HG03280 (cell line): ENCODE measurements around the gene ASAP3.

ENCODE experiments used
- ATAC-seq: cut with Tn5 transposase; IDR thresholded peaks from one replicate; pipeline ENCODE4 v1.9.1; 2021; ENCODE audit warnings: mild to moderate bottlenecking, moderate library complexity; ENCODE audit not compliant: unreplicated experiment

The ASAP3 gene

DNA sequence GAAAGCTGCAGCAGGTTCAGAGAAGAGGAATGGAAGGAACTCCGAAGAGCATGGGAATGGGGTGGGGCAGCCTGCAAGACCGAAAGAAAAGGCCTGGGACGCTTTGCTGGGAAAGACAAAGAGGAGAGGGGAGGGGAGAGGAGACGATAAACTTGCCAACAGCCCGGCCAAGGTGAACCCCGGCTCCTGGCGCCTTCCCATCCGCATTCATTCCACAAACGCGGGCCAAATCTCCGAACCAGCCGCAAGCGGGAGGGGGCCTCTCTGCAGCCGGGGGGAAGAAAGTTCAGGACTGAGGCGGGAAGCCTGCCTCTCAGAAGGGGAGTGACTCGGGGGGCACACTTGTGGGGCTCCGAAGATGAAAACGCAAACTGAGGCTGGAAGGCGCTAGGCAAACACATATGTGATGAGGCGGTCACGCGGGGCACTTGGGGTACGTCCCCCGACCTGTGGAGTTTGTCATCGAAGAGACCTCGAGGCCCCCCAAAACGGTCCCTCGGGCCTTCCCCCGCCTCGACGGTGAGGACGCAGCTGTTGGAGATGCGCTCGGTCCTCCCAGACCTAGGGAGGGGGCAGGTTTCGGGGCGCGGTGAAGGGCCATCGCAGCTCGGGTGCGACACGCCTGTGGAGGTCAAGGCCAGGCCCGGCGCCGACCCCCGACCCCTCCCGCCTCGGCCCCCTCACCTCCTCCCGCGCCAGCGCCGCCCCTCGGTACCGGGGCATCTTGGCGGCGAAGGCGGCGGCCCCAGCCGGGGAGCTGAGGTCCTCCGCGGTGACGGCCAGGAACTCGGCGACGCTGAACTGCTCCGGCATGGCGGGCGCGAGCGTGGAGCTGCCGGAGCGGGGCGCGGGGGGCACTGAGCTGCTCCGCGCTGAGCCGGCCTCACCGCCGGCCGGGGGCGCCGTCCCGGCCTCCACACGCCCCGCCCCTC lies at the start of gene ASAP3:
ASAP3 (minus strand) TSS at position 859 of the 932 bp plus-strand sequence; CDS start at position 813, 46 bp downstream.
- ATAC-seq: no peak

DNA sequence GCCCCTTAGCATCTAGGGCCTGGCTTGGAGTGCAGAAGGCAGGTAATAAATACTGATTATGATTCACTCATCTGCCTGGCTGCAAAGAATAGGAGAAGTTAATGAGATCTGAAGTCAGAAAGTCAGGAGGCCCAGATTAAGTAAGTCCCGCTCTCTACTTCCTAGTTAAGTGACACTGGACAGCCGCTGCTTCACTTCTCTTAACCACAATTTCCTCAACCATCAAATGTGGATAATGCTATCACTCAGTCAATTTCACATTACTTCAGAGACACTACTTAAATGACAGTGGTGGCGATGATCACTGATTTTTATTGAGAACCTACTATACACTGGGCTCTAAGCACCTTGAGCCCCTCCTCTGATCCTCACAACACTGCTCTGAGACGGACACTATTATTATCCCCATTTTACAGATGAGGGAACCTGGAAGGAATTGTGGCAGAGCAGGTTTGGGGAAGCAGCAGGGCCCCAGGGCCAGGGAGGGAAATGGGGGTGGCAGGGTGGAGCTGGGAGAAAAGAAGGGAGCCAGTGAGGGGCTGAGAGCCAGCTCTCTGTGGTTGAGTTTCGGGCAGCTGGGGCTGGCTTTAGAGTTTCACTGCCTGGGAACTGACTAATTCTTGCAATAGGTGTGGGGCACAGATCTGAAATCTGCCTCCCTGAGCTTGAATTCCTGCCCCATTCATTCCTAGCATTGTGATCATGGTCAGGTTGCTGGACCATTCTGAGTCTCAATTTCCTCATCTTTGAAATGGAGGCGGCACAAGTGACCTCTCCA lies 49.5 kb upstream of the ASAP3 start:
- no peak for ATAC-seq

DNA sequence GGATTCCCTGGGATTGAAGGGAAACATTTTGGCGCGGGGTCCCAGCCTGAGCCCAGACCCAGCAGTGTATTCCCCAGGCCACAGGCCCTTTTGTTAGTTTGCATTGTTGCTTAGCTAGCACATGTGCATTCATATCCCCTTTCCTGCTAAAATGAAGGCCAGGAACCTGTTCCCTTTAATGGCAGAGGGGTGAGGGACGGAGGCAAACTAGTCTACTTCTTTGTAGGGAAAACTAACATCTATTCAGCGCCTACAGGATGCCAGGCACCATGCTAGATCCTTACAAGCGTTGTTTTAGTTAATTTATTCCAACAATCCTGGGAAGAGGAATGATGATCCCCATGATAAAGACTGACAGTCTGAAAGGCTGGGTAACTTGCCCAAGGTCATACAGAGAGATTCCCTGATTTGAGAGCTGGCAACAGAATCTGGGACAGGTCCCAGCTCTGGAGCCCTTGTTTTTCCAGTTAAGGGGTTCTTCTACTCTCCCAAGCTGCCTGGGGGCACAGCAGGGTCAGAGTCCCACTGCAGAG lies 47.6 kb upstream of the ASAP3 start:
- ATAC-seq: no peak

DNA sequence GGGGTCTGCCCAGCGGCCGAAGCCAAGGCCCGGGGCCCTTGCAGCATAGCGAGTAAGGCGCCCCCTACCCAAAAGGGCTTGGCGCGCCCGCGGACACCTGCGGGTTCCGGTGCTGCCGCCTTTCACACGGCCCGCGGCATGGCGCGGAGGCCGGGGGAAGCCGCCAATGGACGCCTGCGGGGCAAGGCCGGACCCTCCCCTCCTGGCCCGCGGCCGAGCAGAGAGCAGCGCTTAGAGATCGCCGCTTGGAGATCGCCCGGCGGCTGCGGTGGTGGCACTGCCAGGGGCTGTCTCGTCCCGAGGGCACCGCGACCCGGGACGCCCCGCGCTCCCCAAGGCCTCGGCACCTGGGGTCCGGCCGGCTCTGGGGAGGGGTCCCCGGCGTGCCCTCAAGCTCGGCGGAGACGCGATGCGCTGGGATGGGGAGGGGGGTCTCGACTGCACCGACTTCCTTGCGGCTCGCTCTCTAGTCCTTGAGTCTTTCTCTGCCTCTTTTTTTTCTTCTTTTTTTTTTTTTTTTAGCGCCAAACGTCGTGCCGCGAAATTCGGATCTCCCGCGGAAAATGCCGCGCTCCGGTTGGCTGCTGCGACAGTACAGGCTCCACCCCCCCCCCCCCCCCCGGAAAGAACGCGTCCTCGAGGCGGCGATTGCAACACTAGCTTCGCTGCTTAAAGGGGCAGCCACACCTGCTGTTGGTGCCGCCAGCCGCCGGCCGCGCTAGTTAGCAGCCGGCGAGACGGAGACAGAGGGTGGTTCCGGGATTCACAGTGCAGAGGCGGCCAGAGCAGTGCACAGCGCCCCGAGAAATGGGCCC lies 47.0 kb upstream of the ASAP3 start, which contains the start of gene E2F2:
E2F2 (minus strand) TSS at position 487 of the 815 bp plus-strand sequence; CDS start at position 47, 440 bp downstream.
- peak; percentile 53 for ATAC-seq

DNA sequence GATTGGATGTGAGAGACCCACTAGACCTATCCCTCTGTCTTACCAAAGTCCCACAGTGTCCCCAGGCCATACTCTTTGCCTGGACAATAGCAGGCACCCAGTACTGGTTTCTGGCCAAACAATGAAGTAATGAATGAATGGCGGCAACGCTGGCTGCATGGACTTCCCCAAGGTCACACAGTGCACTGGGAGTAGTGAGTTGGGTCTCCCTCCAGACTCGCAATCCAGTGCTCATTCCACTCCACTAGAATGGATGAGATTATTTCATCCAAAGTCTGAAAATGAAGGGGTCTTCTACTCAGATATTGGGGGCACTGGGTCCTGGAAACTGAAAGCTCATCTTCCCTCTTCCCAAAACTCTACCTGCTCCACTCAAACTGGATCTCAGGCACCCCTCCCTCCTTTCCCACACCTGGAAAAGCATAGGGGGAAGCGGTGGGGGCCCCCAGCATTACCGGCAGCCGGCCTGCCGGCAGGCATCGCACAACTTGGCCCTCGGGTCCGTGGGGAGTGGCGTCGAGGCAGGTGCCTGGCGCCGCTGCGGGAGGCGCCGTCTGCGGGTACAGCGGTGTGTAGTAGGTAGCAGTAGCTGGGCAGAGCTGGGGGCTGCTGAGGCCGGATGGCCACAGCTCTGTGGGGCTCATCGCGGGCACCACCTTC lies 46.2 kb upstream of the ASAP3 start:
- no peak for ATAC-seq

DNA sequence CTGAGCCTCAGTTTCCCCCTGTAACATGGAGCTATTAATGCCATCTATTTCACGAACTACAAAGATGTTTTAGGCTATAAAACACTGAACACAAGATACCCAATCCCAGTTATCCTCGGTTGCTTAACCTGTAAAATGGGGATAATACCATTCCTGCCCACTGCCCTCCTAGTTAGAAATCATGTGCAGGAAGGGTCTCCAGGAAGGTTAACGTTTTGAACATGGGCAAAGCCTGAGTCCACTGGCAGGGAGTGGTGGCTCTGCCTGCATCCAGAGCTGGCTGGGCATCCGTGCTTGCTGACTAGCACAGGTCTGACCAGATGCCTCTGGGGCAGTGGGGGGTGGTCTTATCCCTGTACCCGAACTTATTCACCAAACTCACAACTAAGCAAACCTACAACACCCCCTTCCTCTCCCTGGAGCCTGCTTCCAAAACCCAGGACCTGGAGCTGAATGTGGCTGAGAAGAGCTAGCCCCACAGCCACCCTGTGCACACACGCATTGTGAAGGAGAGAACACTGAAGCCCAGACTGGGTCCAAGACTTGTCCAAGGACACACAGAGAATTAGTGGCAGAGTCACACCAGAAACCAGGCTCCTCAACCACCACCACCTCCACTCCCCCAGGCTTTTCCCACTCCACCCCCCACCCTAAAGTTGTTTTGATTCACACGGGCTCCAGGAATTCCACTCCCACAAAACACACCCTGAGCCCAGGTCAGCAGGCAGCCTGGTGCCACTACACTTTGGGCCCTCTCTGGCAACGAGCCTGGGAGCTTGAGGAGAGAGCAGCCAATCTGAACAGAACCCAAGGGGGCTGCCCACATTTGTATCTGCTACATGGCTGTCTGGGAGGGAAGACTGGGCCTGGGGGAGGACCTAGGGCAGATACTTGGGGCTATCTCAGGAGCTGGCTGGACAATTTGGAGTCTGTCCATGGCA lies 45.4 kb upstream of the ASAP3 start:
- ATAC-seq: no peak

DNA sequence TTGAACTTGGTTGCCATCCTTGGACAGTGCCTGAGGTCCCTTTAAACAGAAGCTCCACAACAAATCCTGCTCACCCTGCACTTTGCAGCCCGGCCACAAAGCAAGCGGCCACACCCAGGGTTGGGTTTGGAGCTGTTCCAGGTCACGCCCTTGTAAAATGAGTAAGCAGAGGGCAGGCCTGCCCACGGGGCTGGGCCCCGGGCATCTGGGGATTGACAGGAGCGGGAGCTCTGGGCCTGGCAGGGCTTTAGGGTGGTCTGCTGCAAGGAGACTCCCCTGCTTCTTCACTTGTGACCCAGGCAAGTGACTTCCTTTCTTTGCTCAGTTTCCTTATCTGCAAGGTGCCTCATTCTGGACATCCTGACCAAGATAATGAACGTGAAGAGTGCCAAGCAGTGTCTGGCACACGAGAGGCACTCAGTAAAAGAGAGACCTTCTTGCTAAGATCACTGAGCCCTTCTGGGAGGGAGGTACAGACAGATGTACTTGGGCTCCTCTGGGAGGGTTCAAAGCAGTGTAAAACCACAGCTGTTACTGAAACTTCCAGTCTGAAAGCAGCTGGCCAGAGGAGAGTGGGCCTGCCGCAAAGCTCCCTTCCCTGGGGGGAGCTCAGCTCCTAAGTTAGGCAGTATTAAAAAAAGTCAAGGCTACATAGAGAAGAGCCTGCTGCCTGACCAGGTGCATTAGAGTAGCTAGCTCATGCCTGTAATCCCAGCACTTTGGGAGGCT lies 44.4 kb upstream of the ASAP3 start:
- no peak for ATAC-seq

DNA sequence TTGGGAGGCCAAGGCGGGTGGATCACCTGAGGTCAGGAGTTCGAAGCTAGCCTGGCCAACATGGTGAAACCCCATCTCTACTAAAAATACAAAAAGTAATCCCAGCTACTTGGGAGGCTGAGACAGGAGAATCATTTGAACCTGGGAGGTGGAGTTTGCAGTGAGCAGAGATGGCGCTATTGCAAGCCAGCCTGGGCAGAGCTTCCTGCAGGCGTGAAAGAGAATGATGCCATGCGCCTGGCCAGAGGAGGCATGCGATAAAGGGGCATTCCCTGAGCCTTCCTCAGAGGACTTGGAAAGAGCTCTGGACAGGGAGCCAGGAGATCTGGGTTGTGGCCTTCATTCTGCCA lies 43.9 kb upstream of the ASAP3 start:
- ATAC-seq: no peak

DNA sequence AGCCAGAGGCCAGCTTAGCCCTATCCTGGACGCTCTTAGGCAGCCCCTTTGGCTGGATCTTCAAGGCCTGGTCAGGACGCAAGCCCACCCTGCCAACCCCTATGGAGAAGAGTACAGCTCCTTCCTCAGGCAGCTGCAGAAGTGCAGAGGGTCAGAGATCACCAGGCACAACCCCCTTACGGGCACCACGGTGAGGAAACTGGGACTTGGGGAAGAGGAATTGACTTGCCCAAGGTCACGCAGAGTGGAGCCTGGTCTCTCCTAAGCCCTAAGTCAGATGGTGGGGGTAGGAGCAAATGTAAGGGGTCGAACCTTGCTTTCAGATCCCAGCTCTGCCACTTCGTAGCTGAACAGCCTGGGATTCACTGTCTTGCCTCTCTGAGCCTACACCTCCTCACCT lies 43.4 kb upstream of the ASAP3 start:
- ATAC-seq: no peak

DNA sequence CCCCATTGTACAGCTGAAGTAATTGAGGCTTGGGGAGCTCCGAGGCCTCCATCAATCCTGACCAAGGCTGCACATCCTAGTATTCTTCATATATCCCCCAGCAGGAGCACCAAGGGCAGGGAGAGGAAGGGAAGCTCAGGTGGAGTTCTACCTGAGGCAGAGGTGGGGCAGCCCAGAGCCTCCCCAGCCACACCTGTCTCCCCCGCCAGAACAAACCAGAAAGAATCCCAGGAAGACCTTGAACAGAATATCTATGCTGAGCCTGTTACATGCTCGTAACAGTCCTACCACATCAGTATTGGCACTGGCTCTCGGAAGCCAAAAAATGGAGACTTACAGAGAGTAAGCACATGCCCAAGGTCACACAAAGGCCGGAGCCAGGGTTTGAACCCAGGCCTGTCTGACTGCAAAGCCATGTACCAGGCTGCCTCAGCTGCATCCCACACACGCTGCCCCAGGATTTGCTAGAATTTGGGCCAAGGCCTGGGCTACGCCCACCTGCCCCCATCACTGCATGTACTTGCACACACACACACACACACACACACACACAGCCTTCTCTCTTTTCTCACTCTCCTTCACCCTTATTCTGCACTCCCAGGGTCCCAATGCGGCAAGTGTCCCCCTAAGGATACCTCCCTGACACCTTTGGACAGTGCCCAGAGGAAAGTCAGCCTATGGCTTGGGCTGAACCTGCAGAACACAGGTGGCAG lies 42.5 kb upstream of the ASAP3 start:
- ATAC-seq: no peak

DNA sequence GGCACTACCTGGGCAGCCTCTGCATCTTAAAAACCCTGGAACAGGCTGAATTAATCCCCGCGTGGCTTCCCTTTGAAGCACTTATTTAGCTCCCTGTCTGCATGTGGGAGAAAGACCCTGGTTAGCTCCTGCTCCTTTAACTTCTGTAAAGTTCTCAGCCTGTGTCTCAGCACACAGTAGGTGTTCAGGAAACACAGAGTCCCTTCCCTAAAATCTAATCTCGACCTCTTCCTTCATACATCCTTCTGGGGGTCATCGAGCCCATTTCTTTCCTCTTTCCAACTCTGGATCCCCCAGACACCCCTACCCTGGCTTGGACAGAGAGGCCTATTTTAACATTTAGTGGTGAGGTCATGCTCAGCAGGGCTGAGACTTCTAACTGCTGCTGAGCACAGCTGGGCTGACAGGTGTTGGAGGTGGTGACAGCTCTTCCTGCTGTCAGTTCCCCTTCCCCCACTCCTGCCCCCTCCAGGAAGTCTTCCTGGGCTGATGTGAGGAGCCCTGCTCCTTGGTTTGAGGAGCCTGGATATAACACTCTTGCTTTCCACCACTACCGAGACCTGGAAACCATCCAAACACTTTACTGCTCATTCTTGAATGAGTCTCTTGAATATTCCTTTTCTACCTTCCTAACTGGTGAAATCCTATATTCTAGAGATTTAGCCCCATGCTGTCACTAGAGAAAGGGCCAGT lies 41.7 kb upstream of the ASAP3 start:
- ATAC-seq: no peak

DNA sequence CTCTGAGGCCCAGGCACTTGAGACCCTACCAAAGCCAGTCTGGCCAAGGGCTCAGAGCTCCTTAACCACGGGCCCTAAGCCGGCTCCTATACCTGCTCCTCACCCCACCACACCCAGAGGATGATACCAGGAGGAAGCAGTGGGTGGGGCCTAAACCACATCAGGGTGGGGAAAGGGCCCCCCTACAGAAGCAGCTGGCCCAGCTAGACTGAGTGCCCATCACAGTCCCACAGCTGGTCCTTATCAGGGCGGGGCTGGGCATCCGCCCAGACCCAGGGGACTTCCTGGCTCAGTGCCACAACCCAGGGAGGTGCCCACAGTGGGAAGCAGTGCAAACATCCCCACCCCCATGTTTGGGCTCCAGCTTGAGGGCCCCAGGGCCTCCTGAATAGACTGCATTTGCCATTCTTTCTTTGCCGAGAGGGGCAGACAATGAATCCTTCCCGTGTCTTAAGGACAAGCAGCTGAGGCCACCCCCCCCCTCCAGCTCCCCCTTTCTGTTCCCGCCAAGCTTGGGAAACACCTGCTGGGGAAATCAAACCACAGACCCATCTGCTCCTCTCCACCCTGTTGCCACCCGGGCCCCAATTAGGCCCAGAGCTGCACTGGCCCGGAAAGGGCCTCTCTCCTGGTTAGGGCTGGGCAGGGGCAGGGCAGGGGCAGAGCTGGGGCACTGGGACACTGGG lies 40.9 kb upstream of the ASAP3 start:
- no peak for ATAC-seq

DNA sequence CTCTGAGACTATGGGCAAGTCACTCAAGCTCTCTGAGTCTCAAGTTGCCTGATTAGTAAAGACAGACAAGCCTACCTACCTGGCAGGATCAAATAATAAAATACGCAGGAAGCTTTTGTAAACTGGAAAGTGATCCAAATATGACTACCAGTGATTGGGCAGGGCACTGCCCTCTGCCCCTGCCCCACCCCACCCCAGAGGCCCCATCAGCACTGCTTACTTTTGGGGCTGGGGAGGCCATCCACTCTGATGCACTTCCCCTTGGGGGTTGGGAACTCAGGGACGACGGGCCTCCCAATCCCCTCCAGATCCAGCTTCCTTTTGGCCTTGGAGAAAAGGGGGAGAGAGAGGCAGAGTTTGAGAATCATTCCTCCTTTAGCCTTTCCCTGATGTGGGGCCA lies 40.2 kb upstream of the ASAP3 start:
- ATAC-seq: no peak

DNA sequence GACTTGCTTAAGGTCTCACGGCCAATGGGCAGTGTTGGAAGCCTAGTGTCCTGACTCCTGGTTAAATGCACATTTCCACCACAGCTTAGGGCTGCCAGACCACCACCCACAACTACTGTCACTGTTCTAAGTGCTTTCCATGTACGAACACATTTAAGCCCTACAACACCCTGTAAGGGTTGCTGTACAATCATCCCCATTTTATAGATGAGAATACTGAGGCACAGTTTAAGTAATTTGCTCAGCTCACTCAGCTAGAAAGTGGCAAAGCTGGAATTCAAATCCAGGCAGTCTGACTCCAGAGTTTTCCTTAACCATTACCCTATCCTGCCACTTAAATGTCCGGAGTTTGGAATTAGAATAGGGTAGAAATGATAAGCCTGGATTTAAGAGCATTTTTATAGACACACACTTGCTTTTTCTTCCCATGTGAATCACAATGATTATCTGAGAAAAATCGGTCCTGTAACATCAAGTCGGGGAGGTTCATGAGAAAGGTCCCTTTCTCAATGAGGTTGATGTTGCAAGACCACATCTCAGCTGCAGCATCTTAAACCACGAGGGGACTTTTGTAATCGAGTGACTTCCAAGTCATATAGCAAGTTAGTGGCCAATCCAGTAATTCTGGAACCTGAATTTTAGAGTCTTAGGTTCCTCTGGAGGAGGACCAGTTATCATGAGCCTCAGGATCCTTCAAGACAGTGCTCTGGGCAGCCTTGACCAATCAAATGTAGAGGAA lies 38.4 kb upstream of the ASAP3 start:
- no peak for ATAC-seq

DNA sequence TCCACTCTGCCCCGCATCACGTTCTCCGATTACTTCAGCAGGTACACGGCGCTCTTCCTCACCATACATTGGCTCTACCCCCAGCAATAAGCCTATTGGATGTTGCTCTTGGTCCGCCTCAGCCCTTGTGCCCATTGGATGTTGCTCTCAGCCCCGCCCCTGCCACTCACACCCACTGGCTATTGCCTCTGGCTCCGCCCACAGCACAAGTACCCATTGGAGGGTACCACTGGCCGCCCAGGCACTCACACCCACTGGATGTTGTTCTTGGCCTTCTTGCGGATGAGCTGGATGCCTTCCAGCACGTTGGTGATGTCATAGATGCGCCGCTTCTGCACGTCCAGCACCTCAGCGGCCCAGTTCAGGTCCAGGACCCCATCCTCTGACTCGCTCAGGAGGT lies 37.6 kb upstream of the ASAP3 start:
- no peak for ATAC-seq

DNA sequence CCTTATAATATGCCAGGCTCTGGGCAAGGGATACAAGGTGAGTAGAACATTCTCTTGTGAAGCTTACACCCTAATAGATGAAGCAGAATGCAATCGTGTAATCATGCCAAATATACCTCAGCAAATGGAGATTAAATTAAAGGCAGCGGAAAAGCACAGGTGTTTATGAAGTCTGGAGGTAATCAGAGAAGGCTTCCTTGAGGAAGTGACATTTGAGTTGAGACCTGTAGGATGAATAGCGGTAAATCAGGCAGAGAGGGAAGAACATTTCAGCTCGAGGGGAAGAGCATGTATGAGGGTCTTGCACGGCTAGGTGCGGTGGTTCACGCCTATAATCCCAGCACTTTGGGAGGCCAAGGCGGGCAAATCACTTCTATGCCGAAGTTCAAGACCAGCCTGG lies 33.6 kb upstream of the ASAP3 start:
- no peak for ATAC-seq
